Activated CD8-positive, alpha-beta memory T cell treated with anti-CD3 and anti-CD28 coated beads for 1 hour (primary cell): Measurements from ENCODE around the gene WDR55.
"Not testable (repeated sequence)": the region's sequence is repeated elsewhere in the genome, so short reads cannot be mapped to it uniquely, and the experiment has no call there.

Experiments used
- DNase-seq, 2 donors: peaks; one replicate each; pipeline ENCODE4 v3.0.0-alpha.2; 2020; ENCODE audit warnings: low read depth in 1 of 2; ENCODE audit errors: extremely low read depth in 1 of 2

WDR55 gene

DNA sequence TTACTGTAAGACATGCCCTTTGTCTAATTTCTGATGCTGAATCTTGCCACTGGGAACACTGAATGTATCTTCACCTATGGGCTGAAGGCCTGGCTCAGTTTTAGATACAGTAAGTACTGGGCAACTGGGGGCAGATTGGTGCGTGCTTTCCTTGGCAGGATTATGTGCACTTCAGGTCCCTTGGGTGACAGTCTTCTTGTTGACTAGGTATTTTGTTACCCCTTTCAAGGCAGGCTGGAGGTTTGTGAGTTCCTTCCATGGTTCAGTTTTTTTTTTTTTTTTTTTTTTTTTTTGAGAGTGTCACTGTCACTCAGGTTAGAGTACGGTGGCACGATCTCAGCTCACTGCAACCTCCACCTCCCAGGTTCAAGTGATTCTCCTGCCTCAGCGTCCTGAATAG lies 43.1 kb downstream of the WDR55 start:
- DNase-seq = no peak

DNA sequence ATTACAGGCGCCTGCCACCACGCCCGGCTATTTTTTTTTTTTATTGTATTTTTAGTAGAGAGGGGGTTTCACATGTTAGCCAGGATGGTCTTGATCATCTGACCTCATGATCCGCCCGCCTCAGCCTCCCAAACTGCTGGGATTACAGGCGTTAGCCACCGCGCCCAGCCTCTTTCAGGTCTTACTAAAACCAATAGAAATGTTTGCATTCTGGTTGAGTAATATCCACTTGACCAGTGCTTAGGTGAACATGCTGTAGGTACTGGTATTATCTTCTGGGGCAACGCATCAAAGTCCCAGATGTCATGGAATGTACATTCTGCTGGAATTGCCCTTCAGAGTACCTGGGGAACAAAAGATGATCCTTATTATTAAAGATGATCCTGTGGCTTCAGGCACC lies 44.1 kb downstream of the WDR55 start:
- not testable (repeated sequence) for DNase-seq

DNA sequence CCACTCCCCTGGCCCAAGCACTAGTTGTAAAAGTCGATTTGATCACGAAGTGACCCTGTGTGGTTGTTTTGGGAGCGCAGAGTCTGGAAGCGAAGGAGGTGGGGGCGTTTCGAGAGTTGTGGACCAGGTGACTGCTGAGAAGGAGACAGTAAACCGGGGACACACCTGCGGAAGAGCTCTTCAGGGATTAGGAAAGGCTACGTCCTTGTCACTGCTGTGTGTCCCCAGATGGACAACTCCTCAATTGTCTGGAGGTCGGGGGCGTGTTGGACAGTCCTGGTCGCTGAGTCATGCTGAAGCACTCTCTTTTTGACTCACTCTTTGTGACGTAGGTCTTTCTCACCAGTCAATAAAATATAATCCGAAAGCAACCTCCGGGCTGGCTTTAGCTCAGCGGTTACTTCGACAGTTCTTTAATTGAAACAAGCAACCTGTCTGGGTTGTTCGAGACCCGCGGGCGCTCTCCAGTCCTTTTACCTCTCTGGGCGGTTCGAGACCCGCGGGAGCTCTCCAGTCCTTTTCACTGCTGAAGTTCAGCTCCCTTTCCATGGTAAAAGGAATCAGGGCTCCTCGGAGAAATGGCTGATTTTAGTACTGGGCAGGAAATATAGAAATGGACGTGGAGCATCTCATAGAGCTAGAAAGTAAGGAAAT lies 46.3 kb downstream of the WDR55 start:
- DNase-seq = peak; percentile 71 to 72

DNA sequence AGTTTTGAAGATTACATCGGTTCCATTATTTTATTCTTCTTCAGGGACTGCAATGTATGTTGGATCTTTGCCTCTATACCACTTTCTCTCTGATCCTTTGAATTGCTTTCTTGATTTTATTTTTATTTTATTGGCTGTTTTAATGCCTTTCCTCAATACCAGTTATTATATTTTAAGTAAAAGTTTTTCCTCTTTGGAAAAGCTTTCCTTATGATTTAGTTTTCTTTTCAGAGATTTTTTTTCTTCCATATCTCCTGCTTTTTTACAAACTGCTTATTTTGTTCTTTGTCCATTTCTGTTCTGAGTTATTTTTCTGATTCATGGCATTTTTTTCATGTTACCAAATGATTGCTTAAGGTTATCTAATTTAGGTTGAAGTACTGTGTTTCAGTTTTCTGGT lies 47.1 kb downstream of the WDR55 start:
- DNase-seq = no peak

DNA sequence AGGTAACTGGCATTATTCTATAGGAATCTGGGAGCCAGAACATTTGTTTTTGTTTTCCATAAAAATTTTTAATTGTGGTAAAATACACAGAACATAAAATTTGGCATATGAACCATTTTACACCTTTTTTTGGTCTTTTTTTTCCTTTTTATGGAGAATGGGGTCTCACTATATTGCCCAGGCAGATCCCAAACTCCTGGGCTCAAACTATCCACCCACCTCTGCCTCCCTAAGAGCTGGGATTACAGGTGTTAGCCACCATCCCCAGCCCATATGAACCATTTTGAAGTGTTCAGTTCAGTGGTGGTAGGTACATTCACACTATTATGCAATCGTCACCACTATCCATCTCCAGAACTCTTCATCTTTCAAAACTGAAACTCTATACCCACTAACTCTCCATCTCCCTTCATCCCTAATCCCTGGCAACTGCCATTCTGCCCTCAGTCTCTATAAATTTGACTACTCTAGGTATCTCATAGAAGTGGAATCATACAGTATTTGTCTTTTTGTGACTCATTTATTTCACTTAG lies 48.9 kb downstream of the WDR55 start:
- DNase-seq = no peak

DNA sequence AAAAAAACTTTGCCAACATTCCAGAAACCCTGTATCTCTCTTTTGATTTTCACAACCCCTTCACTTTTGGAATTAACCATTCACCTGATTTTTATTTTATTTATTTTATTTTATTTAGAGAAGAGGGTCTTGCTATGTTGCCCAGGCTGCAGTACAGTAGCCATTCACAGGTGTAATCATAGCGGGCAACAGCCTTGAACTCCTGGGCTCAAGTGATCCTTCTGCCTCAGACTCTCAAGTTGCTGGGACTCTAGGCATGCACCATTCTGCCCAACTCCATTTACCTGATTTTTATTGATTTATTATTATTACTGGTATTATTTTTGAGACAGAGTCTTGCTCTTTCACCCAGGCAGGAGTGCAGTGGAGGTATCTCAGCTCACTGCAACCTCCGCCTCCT lies 51.5 kb downstream of the WDR55 start:
- DNase-seq = not testable (repeated sequence)

DNA sequence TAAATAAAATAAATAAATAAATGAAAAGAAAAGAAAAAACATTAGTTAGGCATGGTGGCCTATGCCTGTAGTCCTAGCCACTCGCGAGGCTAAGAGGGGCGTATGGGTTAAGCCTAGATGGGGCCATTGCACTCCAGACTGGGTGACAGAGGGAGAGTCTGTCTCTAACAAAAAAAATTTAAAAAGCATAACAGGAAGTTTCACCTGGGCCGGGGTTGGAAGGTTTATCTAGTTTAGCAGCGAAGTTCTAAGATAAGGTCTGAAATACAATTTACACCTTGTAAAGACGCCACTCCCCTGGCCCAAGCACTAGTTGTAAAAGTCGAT lies 53.5 kb downstream of the WDR55 start:
- no peak for DNase-seq

DNA sequence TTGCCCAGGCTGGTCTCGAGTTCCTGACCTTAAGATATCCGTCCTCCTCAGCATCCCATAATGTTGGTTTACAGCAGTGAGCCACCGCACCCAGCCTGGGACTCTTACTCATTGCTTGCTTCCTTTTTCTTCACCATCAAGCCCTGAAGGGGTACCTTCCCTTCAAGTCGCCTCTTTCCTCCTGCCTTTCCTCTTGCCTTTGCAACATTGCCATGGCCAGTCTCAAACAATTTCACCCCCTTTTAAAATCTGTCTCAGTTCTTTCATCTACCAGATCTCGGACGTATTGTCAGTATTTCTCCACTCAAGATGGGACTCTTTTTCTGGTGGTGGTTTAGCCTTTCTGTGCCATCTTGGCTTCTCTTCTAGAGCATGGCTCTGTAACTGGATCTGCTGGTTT lies 56.0 kb downstream of the WDR55 start:
- DNase-seq = not testable (repeated sequence)

DNA sequence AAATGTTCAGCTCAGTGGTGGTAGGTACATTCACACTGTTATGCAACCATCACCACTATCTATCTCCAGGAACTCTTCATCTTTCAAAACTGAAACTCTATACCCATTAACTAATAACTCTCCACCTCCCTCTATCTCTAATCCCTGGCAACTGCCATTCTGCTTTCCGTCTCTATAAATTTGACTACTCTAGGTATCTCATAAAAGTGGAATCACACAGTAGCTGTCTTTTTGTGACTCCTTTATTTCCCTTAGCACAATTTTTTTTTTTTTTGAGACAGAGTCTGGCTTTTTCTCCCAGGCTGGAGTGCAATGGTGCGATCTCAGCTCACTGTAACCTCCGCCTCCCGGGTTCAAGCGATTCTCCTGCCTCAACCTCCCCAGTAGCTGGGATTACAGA lies 56.7 kb downstream of the WDR55 start:
- not testable (repeated sequence) for DNase-seq
